ENCODE results near the gene IDUA.
"Not testable (repeated sequence)": the region's sequence is repeated elsewhere in the genome, so short reads cannot be mapped to it uniquely, and the experiment has no call there.

IDUA gene

GRCh38 chr4:973431-974397 is 13.1 kb upstream of the IDUA start, which contains the start of gene DGKQ:
DGKQ (minus strand) TSS chr4:973569; CDS start chr4:973482, 87 bp downstream.
- no peaks in the 10 kb centered on the region for H3K79me2 ChIP-seq (ENCODE audit: control insufficient read depth, insufficient read depth, low read length, poor library complexity)
- H4K8ac ChIP-seq (ENCODE audit: low read depth, low read length): peak within 1 kb of the TSS; percentile 80
- no peak within 1 kb of the TSS for H2BK5ac ChIP-seq (ENCODE audit: low read depth, low read length, poor library complexity)
- peaks cover 4% of the 10 kb centered on the region for H3K79me1 ChIP-seq (ENCODE audit: low read length)
- peak within 1 kb of the TSS; percentile 78 for H3K4me2 ChIP-seq (ENCODE audit: low read length)
- no peak within 1 kb of the TSS for H2BK120ac ChIP-seq (ENCODE audit: insufficient read depth, low read length, poor library complexity)
- peak within 1 kb of the TSS; percentile 94 for H2AFZ ChIP-seq (ENCODE audit: insufficient read depth, low read length, poor library complexity)
- H3K23ac ChIP-seq (ENCODE audit: low read length): no peak within 1 kb of the TSS
- H3K27ac ChIP-seq (ENCODE audit: low read depth, low read length): no peak within 1 kb of the TSS
- peaks cover 15% of the 10 kb centered on the region for H3K27me3 ChIP-seq (ENCODE audit: insufficient read depth, low read length)
- peak; percentile 63 to 84 for DNase-seq
- no peaks in the 10 kb centered on the region for H3K36me3 ChIP-seq (ENCODE audit: control insufficient read depth in 1 of 2, insufficient read depth in 2 of 2, low read length in 2 of 2)
- peak within 1 kb of the TSS; percentile 85 for H3K14ac ChIP-seq (ENCODE audit: low read length)
- peak within 1 kb of the TSS; percentile 71 for H3K4me3 ChIP-seq (ENCODE audit: low read depth, low read length)
- H4K12ac ChIP-seq (ENCODE audit: low read depth, low read length): peak within 1 kb of the TSS; percentile 67
- peak within 1 kb of the TSS; percentile 26 for H2AK5ac ChIP-seq (ENCODE audit: low read length)
- H4K91ac ChIP-seq (ENCODE audit: low read depth, low read length): peak within 1 kb of the TSS; percentile 41
- peak within 1 kb of the TSS; percentile 34 for H2BK12ac ChIP-seq (ENCODE audit: low read length)
- H3K9ac ChIP-seq (ENCODE audit: low read length): peak within 1 kb of the TSS; percentile 73
- peaks cover 19% of the 10 kb centered on the region for H3K9me3 ChIP-seq (ENCODE audit: insufficient read depth, low read depth, low read length)
- WGBS (ENCODE audit: extremely low coverage, insufficient coverage, insufficient read length): no CpG with 5 or more reads among the region's 123 CpGs
- peak within 1 kb of the TSS; percentile 20 for H3K4ac ChIP-seq (ENCODE audit: low read depth, low read length)
- peak within 1 kb of the TSS; percentile 68 for H3K18ac ChIP-seq (ENCODE audit: low read length)
- peaks cover 9 to 10% of the 10 kb centered on the region in 2 experiments for H3K4me1 ChIP-seq (ENCODE audit: control insufficient read depth in 1 of 2, insufficient read depth in 2 of 2, low read length in 2 of 2)

DNA sequence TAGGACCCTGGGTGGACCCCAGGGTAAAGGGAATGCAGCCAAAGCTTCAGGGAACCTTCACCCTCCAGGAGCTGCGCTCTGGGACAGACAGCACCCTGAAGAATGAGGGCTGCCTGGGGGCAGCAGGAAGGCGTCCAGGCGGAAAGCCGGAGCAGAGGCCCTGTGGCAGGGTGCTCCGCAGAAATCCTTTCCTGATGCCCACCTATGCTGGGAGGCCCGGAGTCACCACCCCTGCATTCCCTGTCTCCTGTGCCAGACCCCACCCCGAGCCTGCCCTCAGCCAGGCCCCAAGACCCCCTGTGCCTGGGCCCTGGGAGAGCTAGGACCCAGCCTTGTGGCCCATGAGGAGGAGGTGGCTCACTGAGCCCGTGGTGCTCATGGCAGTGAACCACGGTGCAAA is 12.2 kb upstream of the IDUA start:
- no peak overlapping the region for H4K91ac ChIP-seq (ENCODE audit: low read depth, low read length)
- H3K27ac ChIP-seq (ENCODE audit: low read depth, low read length): no peak overlapping the region
- no peak overlapping the region for H3K4ac ChIP-seq (ENCODE audit: low read depth, low read length)
- H2BK120ac ChIP-seq (ENCODE audit: insufficient read depth, low read length, poor library complexity): no peak overlapping the region
- H2BK12ac ChIP-seq (ENCODE audit: low read length): no peak overlapping the region
- no peaks in the 10 kb centered on the region for H3K36me3 ChIP-seq (ENCODE audit: control insufficient read depth in 1 of 2, insufficient read depth in 2 of 2, low read length in 2 of 2)
- H3K4me1 ChIP-seq (ENCODE audit: control insufficient read depth in 1 of 2, insufficient read depth in 2 of 2, low read length in 2 of 2): peaks cover 16 to 17% of the 10 kb centered on the region in 2 experiments
- H3K9me3 ChIP-seq (ENCODE audit: insufficient read depth, low read depth, low read length): peaks cover 19% of the 10 kb centered on the region
- H3K23ac ChIP-seq (ENCODE audit: low read length): no peak overlapping the region
- H3K9ac ChIP-seq (ENCODE audit: low read length): no peak overlapping the region
- no peak overlapping the region for H3K14ac ChIP-seq (ENCODE audit: low read length)
- H4K8ac ChIP-seq (ENCODE audit: low read depth, low read length): no peak overlapping the region
- no peak overlapping the region for H2BK5ac ChIP-seq (ENCODE audit: low read depth, low read length, poor library complexity)
- H4K12ac ChIP-seq (ENCODE audit: low read depth, low read length): no peak overlapping the region
- H3K79me1 ChIP-seq (ENCODE audit: low read length): peaks cover 4% of the 10 kb centered on the region
- H3K27me3 ChIP-seq (ENCODE audit: insufficient read depth, low read length): peaks cover 10% of the 10 kb centered on the region
- no peak overlapping the region for H2AFZ ChIP-seq (ENCODE audit: insufficient read depth, low read length, poor library complexity)
- no peak overlapping the region for H3K18ac ChIP-seq (ENCODE audit: low read length)
- no peak for DNase-seq
- WGBS (ENCODE audit: extremely low coverage, insufficient coverage, insufficient read length): no CpG with 5 or more reads among the region's 9 CpGs
- H3K79me2 ChIP-seq (ENCODE audit: control insufficient read depth, insufficient read depth, low read length, poor library complexity): no peaks in the 10 kb centered on the region
- no peak overlapping the region for H3K4me2 ChIP-seq (ENCODE audit: low read length)
- no peak overlapping the region for H3K4me3 ChIP-seq (ENCODE audit: low read depth, low read length)
- no peak overlapping the region for H2AK5ac ChIP-seq (ENCODE audit: low read length)

DNA sequence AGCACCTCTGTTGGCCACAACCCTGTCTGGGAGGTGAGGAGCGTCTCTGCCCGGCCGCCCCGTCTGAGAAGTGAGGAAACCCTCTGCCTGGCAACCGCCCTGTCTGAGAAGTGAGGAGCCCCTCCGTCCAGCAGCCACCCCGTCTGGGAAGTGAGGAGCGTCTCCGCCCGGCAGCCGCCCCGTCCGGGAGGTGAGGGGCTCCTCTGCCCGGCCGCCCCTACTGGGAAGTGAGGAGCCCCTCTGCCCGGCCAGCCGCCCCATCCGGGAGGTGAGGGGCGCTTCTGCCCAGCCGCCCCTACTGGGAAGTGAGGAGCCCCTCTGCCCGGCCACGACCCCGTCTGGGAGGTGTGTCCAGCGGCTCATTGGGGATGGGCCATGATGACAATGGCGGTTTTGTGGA is 10.8 kb upstream of the IDUA start:
- H3K36me3 ChIP-seq (ENCODE audit: control insufficient read depth in 1 of 2, insufficient read depth in 2 of 2, low read length in 2 of 2); DNase-seq: not testable (repeated sequence)

GRCh38 chr4:978957-979701 is 7.7 kb upstream of the IDUA start:
- Histone ChIP-seq H3K27ac (ENCODE audit: low read depth, low read length) (no peak overlapping the region), H3K4me1 (ENCODE audit: control insufficient read depth in 1 of 2, insufficient read depth in 2 of 2, low read length in 2 of 2) (peaks cover 7 to 8% of the 10 kb centered on the region in 2 experiments), H3K79me2 (ENCODE audit: control insufficient read depth, insufficient read depth, low read length, poor library complexity) (no peaks in the 10 kb centered on the region), H4K91ac (ENCODE audit: low read depth, low read length) (no peak overlapping the region), H3K14ac (ENCODE audit: low read length) (no peak overlapping the region), H3K4me3 (ENCODE audit: low read depth, low read length) (no peak overlapping the region), H3K23ac (ENCODE audit: low read length) (no peak overlapping the region), H4K8ac (ENCODE audit: low read depth, low read length) (peak overlapping the region; percentile 14), H3K79me1 (ENCODE audit: low read length) (no peaks in the 10 kb centered on the region), H2AK5ac (ENCODE audit: low read length) (no peak overlapping the region), H3K36me3 (ENCODE audit: control insufficient read depth in 1 of 2, insufficient read depth in 2 of 2, low read length in 2 of 2) (no peaks in the 10 kb centered on the region), H3K18ac (ENCODE audit: low read length) (no peak overlapping the region), H3K4me2 (ENCODE audit: low read length) (no peak overlapping the region), H3K9me3 (ENCODE audit: insufficient read depth, low read depth, low read length) (peaks cover 14% of the 10 kb centered on the region), H2AFZ (ENCODE audit: insufficient read depth, low read length, poor library complexity) (peak overlapping the region; percentile 15), H2BK5ac (ENCODE audit: low read depth, low read length, poor library complexity) (no peak overlapping the region), H4K12ac (ENCODE audit: low read depth, low read length) (no peak overlapping the region), H2BK120ac (ENCODE audit: insufficient read depth, low read length, poor library complexity) (no peak overlapping the region), H3K4ac (ENCODE audit: low read depth, low read length) (no peak overlapping the region), H2BK12ac (ENCODE audit: low read length) (no peak overlapping the region), H3K27me3 (ENCODE audit: insufficient read depth, low read length) (peaks cover 1% of the 10 kb centered on the region), H3K9ac (ENCODE audit: low read length) (no peak overlapping the region)
- peak in 1 of 2 donors; percentile 60 for DNase-seq
- no CpG with 5 or more reads among the region's 20 CpGs for WGBS (ENCODE audit: extremely low coverage, insufficient coverage, insufficient read length)

More for the DNA sequence above, 10.8 kb upstream of the IDUA start:
- H2BK120ac ChIP-seq (ENCODE audit: insufficient read depth, low read length, poor library complexity); H4K8ac ChIP-seq (ENCODE audit: low read depth, low read length); H3K9ac ChIP-seq (ENCODE audit: low read length); H4K12ac ChIP-seq (ENCODE audit: low read depth, low read length); H2BK12ac ChIP-seq (ENCODE audit: low read length); H3K4ac ChIP-seq (ENCODE audit: low read depth, low read length); H3K4me3 ChIP-seq (ENCODE audit: low read depth, low read length); H4K91ac ChIP-seq (ENCODE audit: low read depth, low read length); H2AFZ ChIP-seq (ENCODE audit: insufficient read depth, low read length, poor library complexity); H3K79me2 ChIP-seq (ENCODE audit: control insufficient read depth, insufficient read depth, low read length, poor library complexity); H2AK5ac ChIP-seq (ENCODE audit: low read length); H2BK5ac ChIP-seq (ENCODE audit: low read depth, low read length, poor library complexity); H3K18ac ChIP-seq (ENCODE audit: low read length); H3K23ac ChIP-seq (ENCODE audit: low read length); H3K4me2 ChIP-seq (ENCODE audit: low read length); H3K14ac ChIP-seq (ENCODE audit: low read length); H3K79me1 ChIP-seq (ENCODE audit: low read length); H3K27ac ChIP-seq (ENCODE audit: low read depth, low read length): not testable (repeated sequence)
- Histone ChIP-seq H3K4me1 (ENCODE audit: control insufficient read depth in 1 of 2, insufficient read depth in 2 of 2, low read length in 2 of 2) (peaks cover 16 to 17% of the 10 kb centered on the region in 2 experiments), H3K9me3 (ENCODE audit: insufficient read depth, low read depth, low read length) (peaks cover 20% of the 10 kb centered on the region), H3K27me3 (ENCODE audit: insufficient read depth, low read length) (peaks cover 10% of the 10 kb centered on the region)
- WGBS (ENCODE audit: extremely low coverage, insufficient coverage, insufficient read length): no CpG with 5 or more reads among the region's 25 CpGs

Measured in trophoblast cell (in vitro differentiated cells and primary cell).